H1 (cell line): Measurements from ENCODE around the gene DYRK2. TPM values are rescaled to one million over a fixed set of nuclear protein-coding genes. Genes with fewer than 3 reads are reported as not detected.

Source experiments
- BCL11A ChIP-seq, 2 experiments: IDR thresholded peaks; one replicate each; pipeline ENCODE4 v1.6.1; 2011; ENCODE audit warnings: low read depth in 2 of 2, low read length in 2 of 2, mild to moderate bottlenecking in 2 of 2
- EP300 ChIP-seq, 2 experiments: IDR thresholded peaks; 1 replicate in 1 of 2; 2 replicates in 1 of 2; pipeline ENCODE4 v1.6.1; 2011 to 2012; ENCODE audit warnings: low read depth in 2 of 2, low read length in 2 of 2, mild to moderate bottlenecking in 2 of 2, borderline replicate concordance in 1 of 2, inconsistent platforms in 1 of 2, moderate library complexity in 1 of 2
- KDM1A ChIP-seq: fragments of 200-600, 300-600 bp; sonication (generic); IDR thresholded peaks from 2 replicates; pipeline ENCODE4 v1.7.1; 2016; ENCODE audit warnings: mild to moderate bottlenecking, low read length, borderline replicate concordance
- TAF1 ChIP-seq: IDR thresholded peaks from 2 replicates; pipeline ENCODE4 v1.6.1; 2011; ENCODE audit warnings: mild to moderate bottlenecking, low read depth, low read length
- polyA plus RNA-seq, 7 experiments: library from polyadenylated mRNA; depleted of rRNA in 3 of 7; stranded (reverse) in 5 of 7; unstranded in 2 of 7; fragments of >200 nt in 5 of 7; fragments of 200-250 nt in 2 of 7; gene quantifications; 1 replicate in 5 of 7; 2 replicates in 1 of 7; 4 replicates in 1 of 7; pipeline versions ENCODE4 v1.2.1 to v1.2.3, GENCODE V29; 2011 to 2013; ENCODE audit warnings: missing spikeins in 2 of 7, mixed read lengths in 2 of 7
- total RNA-seq: library from RNA; stranded (reverse); fragmentation: NEBNext Ultra II Directional; extraction: Animal tissue kit (Norgen Biotek cat#: 25700); gene quantifications from 2 replicates; pipeline ENCODE4 v1.2.1, GENCODE V29; 2021

DYRK2 gene
- total and polyA plus RNA-seq, 2 of the 8 experiments (the other 6 are each of a cell fraction or from before 2014, with no cell fraction given), result 11.2 to 31.6 TPM

GRCh38 chr12:67646775-67647174 lies 1.8 kb upstream of the DYRK2 start (continued):
- TF ChIP-seq BCL11A (IDR thresholded peaks at IDR 0.05; ENCODE audit: low read depth in 2 of 2, low read length in 2 of 2) (no peak), TAF1 (no peak), KDM1A (no peak), EP300 (IDR thresholded peaks at IDR 0.05; ENCODE audit: borderline replicate concordance in 1 of 2, low read depth in 2 of 2, low read length in 2 of 2) (no peak)
